ENCODE data around the gene RNF167.

DNA sequence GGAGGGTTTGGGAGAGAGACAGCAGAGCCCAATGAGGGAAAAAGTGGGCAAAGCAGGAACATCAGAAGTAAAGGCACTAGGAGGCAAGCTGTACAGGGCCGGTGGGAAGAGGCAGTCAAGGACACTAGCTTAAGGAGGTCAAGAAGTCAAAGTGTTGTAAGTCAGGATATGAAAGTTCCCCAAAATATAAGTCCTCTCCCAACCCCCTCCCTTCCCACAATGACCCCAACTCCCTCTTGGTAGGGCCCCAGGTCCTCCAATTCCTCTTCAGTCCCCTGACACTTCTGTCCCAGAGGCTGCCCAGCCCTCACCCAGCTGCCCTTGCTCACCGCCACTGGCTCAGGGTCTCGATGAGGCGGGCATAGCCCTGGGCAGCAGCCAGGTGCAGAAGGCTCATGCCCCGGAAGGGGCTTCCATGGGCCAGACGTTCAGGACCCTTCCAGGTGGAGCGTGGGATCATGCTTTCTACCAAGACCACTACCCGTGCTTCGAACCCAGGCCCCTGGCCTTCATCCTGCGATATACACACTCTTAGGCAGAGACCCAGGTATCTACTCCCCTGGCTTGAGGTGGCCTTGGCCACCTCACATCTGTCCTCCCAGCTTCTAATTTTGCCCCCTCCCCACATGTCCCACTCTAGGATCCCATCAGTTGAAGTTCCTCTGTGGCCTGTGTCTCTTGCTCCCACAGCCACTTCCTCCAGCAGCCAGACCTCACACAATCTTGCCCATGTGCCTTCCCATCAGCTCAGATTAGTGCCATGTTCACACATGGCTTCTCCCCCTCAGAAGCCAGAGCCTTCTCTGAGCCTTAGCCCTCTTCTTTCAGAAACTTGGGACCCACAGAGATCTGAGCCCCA, 33.4 kb downstream of the RNF167 start:
- TF ChIP-seq, protein P1, sequence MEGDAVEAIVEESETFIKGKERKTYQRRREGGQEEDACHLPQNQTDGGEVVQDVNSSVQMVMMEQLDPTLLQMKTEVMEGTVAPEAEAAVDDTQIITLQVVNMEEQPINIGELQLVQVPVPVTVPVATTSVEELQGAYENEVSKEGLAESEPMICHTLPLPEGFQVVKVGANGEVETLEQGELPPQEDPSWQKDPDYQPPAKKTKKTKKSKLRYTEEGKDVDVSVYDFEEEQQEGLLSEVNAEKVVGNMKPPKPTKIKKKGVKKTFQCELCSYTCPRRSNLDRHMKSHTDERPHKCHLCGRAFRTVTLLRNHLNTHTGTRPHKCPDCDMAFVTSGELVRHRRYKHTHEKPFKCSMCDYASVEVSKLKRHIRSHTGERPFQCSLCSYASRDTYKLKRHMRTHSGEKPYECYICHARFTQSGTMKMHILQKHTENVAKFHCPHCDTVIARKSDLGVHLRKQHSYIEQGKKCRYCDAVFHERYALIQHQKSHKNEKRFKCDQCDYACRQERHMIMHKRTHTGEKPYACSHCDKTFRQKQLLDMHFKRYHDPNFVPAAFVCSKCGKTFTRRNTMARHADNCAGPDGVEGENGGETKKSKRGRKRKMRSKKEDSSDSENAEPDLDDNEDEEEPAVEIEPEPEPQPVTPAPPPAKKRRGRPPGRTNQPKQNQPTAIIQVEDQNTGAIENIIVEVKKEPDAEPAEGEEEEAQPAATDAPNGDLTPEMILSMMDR (IDR thresholded peaks at IDR 0.05), result no peak
- TF ChIP-seq POLR2A (IDR thresholded peaks at IDR 0.05), result no peak

Measured in lower leg skin (tissue), 3 donors.